ENCODE measurements around the gene PAQR6.
A peak's percentile ranks its signal among the peaks of the same experiment; 100 is the strongest.

Gene PAQR6

DNA sequence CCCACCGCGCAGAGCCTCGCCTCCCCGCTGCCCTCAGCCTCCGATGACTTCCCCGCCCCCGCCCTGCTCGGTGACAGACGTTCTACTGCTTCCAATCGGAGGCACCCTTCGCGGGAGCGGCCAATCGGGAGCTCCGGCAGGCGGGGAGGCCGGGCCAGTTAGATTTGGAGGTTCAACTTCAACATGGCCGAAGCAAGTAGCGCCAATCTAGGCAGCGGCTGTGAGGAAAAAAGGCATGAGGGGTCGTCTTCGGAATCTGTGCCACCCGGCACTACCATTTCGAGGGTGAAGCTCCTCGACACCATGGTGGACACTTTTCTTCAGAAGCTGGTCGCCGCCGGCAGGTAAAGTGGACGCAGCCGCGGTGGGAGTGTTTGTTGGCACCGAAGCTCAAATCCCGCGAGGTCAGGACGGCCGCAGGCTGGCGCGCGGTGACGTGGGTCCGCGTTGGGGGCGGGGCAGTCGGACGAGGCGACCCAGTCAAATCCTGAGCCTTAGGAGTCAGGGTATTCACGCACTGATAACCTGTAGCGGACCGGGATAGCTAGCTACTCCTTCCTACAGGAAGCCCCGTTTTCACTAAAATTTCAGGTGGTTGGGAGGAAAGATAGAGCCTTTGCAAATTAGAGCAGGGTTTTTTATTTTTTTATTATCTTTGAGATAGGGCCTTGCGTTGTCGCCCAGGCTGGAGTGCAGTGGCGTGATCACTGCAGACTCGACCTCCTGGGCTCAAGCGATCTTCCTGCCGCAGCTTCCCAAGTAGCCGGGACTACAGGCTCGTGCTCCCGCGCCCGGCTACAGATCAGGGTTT is 34.8 kb downstream of the PAQR6 start, which contains the start of gene PMF1:
PMF1 (plus strand) TSS at position 175 of the 811 bp plus-strand sequence; CDS start at position 184, 9 bp downstream.
- H3K27ac ChIP-seq: peak within 1 kb of the TSS; percentile 93
- CTCF ChIA-PET: interaction anchor here (0.6 to 1.1 kb wide), 4 partner anchors 12 to 336 kb away, joined by 3 to 8 read pairs (median 4); no protein-coding TSS in a partner anchor
- peak; percentile 99 for DNase-seq (ENCODE audit: low spot score)
- POLR2A ChIA-PET (ENCODE audit: low non-redundant PET): interaction anchor here (0.6 to 1.0 kb wide), 6 partner anchors 17 to 163 kb away, joined by 3 to 5 read pairs (median 4); no protein-coding TSS in a partner anchor
- TF ChIP-seq, protein P1, sequence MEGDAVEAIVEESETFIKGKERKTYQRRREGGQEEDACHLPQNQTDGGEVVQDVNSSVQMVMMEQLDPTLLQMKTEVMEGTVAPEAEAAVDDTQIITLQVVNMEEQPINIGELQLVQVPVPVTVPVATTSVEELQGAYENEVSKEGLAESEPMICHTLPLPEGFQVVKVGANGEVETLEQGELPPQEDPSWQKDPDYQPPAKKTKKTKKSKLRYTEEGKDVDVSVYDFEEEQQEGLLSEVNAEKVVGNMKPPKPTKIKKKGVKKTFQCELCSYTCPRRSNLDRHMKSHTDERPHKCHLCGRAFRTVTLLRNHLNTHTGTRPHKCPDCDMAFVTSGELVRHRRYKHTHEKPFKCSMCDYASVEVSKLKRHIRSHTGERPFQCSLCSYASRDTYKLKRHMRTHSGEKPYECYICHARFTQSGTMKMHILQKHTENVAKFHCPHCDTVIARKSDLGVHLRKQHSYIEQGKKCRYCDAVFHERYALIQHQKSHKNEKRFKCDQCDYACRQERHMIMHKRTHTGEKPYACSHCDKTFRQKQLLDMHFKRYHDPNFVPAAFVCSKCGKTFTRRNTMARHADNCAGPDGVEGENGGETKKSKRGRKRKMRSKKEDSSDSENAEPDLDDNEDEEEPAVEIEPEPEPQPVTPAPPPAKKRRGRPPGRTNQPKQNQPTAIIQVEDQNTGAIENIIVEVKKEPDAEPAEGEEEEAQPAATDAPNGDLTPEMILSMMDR (conservative IDR thresholded peaks at IDR 0.05; ENCODE audit: low read depth): no peak

DNA sequence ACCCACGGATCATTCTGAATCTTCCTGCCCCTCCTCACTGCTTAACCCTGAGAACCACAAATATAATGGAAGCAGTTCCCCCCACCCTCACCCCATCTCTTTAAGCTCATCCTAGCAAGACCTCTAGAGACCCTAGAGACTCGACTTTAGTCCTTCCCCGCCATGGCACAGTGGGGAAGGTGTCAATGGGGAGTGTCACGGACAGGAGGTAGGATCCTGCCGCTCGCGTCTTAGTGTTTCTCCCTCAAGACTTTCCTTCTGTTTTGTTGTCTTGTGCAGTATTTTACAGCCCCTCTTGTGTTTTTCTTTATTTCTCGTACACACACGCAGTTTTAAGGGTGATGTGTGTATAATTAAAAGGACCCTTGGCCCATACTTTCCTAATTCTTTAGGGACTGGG is 35.7 kb downstream of the PAQR6 start:
- DNase-seq (ENCODE audit: low spot score): no peak
- peak overlapping the region; percentile 93; the same call in 1 of the 2 replicates for H3K27ac ChIP-seq
- POLR2A ChIA-PET (ENCODE audit: low non-redundant PET): interaction anchor here (0.9 to 1.0 kb wide), 2 partner anchors 98 to 162 kb away, joined by 3 read pairs; no protein-coding TSS in a partner anchor
- CTCF ChIA-PET: interaction anchor here (0.6 to 1.0 kb wide), 2 partner anchors 116 to 335 kb away, joined by 3 to 5 read pairs; no protein-coding TSS in a partner anchor
- TF ChIP-seq, protein P1 (conservative IDR thresholded peaks at IDR 0.05; ENCODE audit: low read depth): no peak

DNA sequence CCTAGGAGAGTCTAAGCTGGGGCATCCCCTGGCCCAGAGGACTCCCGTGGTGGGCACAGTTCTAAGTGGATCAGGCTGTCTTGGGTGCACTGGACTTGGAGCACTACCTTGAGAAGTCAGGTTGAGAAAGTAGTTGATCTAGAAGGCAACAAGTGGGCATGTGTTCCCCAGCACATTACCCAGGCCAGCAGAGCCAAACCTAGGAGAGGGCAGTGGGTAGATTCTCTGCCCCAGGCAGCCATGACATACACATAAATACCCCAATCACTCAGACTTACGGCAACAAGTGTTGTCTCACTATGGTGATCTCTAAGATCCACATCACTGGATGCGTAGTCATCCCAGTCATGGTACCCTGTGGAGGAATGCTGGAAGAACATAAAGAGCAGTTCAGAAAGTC is 36.6 kb downstream of the PAQR6 start:
- DNase-seq (ENCODE audit: low spot score): no peak
- peak overlapping the region; percentile 36 for H3K27ac ChIP-seq
- TF ChIP-seq, protein P1 (conservative IDR thresholded peaks at IDR 0.05; ENCODE audit: low read depth): no peak
- POLR2A ChIA-PET (ENCODE audit: low non-redundant PET): no interaction called here
- CTCF ChIA-PET: interaction anchor here (0.7 kb wide), 1 partner anchor 12 kb away, joined by 3 read pairs; no protein-coding TSS in a partner anchor

DNA sequence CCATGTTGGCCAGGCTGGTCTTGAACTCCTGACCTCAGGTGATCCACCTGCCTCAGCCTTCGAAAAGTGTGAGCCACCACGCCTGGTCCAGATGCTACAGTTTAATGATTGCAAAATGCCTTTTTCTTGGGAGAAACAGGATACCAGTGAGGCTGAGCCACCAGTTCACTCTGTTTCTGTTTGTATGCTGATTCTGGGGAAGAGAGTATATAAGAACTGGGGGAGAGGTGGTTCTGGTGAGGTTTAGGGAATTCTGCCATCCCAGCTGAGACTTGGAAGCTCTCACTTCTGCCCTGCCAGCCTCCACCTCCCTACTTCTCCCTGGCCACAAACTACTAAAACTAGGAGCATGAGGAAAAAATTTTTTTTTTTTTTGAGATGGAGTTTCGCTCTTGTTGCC is 43.2 kb downstream of the PAQR6 start:
- TF ChIP-seq, protein P1 (conservative IDR thresholded peaks at IDR 0.05; ENCODE audit: low read depth): no peak
- ChIA-PET POLR2A (ENCODE audit: low non-redundant PET) (interaction anchor here (0.5 to 0.6 kb wide), 2 partner anchors 26 to 249 kb away, joined by 4 read pairs; no protein-coding TSS in a partner anchor), CTCF (no interaction called here)
- DNase-seq (ENCODE audit: low spot score): no peak
- H3K27ac ChIP-seq: peak overlapping the region; percentile 7; the same call in 1 of the 2 replicates

DNA sequence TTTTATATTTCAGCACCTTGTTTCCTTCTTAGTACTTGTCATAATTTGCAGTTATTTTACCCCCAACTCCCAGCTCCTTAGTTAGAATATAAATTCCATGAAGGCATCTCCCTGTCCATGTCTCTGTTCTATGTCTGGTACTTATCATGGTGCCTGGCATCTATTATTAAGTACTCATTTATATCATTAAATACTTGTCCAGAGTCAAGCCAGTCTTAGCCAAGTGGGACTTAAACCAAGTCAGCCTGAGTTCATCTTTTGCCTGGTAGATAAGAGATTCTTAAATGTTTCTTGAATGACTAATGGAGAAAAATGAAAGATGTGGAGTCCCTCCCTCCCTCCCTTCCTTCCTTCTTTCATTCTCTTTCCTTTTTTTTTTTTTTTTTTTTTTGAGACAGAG is 44.5 kb downstream of the PAQR6 start:
- TF ChIP-seq, protein P1 (conservative IDR thresholded peaks at IDR 0.05; ENCODE audit: low read depth): no peak
- ChIA-PET POLR2A (ENCODE audit: low non-redundant PET) (no interaction called here), CTCF (no interaction called here)
- H3K27ac ChIP-seq: no peak overlapping the region
- no peak for DNase-seq (ENCODE audit: low spot score)

DNA sequence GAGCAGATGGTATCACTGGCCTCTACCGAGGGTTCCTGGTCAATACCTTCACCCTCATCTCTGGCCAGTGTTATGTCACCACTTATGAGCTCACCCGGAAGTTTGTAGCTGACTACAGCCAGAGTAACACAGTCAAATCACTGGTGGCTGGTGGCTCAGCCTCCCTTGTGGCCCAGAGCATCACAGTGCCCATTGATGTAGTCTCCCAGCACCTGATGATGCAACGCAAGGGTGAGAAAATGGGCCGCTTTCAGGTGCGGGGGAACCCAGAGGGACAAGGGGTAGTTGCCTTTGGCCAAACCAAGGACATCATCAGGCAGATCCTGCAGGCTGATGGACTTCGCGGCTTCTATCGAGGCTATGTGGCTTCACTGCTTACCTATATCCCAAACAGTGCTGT is 47.8 kb downstream of the PAQR6 start:
- DNase-seq (ENCODE audit: low spot score): no peak
- TF ChIP-seq, protein P1 (conservative IDR thresholded peaks at IDR 0.05; ENCODE audit: low read depth): no peak
- ChIA-PET POLR2A (ENCODE audit: low non-redundant PET) (no interaction called here), CTCF (interaction anchor here (0.6 to 1.0 kb wide), 2 partner anchors 42 to 71 kb away, joined by 3 to 4 read pairs; no protein-coding TSS in a partner anchor)
- H3K27ac ChIP-seq: no peak overlapping the region

All from RWPE1 (cell line).